Right ventricle myocardium inferior (tissue), 1 donor: ENCODE measurements around the gene LRRN4CL. TPM values are rescaled to one million over a fixed set of nuclear protein-coding genes. Genes with fewer than 3 reads are reported as not detected.
"Not testable (repeated sequence)": the region's sequence is repeated elsewhere in the genome, so short reads cannot be mapped to it uniquely, and the experiment has no call there.

Experiments
- ATAC-seq: fragments of 200-7000 bp; cut with Tn5 transposase; one replicate; pipeline ENCODE4 v1.9.1; 2020; ENCODE audit warnings: mild to moderate bottlenecking, moderate library complexity
- DNase-seq: peaks from one replicate; pipeline ENCODE4 v3.0.0; 2021; ENCODE audit errors: missing footprints
- intact Hi-C: fragments of 100-400 bp; cut with DNase I; formaldehyde crosslinking; loops from one replicate; pipeline ENCODE4 v1.11.0; 2022
- total RNA-seq: library from RNA; stranded (reverse); fragmentation: NEBNext Ultra II Directional; extraction: Animal tissue kit (Norgen Biotek cat#: 25700); gene quantifications from one replicate; pipeline ENCODE4 v1.2.1, GENCODE V29; 2021
- donor health status: DM: no; HTN: yes; CAD: no; lungs with severe emphysema.

LRRN4CL gene
- total RNA-seq, 1 donor from 2014 or later: 4.5 TPM

GRCh38 chr11:62687508-62688396, 1.6 kb downstream of the LRRN4CL start:
- ATAC-seq: peak; percentile 32
- intact Hi-C loops: no loop called here
- DNase-seq: no peak

DNA sequence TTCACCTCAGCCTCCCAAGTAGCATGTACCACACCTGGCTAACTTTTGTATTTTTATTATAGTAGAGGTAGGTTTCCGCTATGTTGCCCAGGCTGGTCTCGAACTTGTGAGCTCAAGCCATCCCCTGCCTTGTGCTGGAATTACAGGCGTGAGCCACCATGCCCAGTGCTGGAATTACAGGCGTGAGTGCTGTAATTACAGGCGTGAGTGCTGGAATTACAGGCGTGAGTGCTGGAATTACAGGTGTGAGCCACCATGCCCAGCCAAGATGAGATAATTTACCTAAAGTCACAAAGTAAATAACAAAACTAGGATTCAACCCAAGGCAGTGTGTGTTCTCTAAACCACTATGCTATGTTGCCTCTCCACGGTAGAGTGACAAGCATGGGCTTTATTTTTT, 6.8 kb downstream of the LRRN4CL start:
- DNase-seq: no peak
- ATAC-seq: no peak
- intact Hi-C loops: no loop called here

DNA sequence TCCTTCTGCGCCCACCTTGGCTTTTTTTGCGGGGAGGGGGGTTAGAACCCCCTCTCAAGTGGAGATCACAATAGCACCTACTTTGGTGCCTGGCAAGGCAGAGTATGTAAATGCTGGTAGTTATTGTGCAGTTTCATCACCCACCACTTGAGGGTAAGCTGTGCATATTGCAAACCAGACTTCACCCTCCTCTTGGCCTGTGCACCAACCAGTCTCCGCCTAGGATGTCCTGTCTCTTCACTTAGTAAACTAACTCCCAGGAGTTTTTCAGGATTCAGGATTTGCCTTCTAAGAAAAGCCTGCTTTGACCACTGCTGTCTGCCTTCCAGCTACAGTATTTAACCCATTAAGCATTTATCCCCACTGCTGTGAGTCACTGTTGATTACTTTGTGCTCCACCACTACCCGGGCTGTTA, 8.5 kb downstream of the LRRN4CL start:
- DNase-seq (no peak), ATAC-seq (peak; percentile 74)
- intact Hi-C loops: loop anchor here (1.0 kb wide), 1 partner anchor 13 kb away; no protein-coding TSS in a partner anchor

GRCh38 chr11:62678770-62679696, 10.3 kb downstream of the LRRN4CL start, which contains the start of gene UBXN1:
UBXN1 (minus strand) TSS chr11:62679073; CDS start chr11:62678923, 150 bp downstream.
- intact Hi-C loops: loop anchor here (5.0 kb wide), 1 partner anchor 277 kb away; no protein-coding TSS in a partner anchor
- DNase-seq (peak; percentile 95), ATAC-seq (peak; percentile 89)

DNA sequence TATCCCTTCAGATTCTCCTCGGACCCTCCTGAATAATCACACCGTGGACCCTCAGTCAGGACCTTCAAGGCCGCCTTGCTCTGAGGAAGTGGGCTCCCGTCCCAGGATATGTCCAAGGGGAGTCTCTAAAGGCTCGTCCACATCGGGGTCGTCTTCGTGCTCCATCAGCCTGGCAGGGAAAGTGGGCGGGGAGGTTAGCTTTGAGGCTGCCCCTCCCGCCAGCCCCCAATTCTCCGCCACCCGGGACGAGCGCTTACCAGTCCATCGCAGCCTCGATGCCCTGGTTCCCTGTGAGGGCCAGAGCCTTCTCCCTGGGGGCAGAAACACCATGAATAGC, 10.9 kb downstream of the LRRN4CL start:
- no peak for ATAC-seq
- intact Hi-C loops: loop anchor here (5.0 kb wide), 1 partner anchor 276 kb away; no protein-coding TSS in a partner anchor
- DNase-seq: no peak

DNA sequence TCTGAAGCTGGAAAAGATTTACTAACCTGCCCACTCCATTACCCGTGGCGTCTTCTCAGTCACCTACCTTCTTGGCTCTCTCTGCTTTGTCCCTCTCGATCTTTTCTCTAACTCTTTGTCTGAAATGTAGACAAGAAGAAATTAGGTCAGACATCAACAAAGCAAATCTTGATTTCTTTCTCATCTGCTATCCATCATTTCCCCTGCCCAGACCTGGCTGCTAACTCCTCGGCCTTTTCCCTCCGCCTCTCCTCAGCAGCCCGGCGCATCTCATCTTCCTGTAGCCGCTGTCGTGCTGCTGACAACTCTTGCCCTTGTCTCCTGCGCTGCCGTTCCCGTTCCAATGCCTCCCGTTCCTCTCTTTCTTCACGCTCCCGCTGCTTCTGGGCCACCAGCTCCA, 11.6 kb downstream of the LRRN4CL start:
- intact Hi-C loops: loop anchor here (5.0 kb wide), 1 partner anchor 275 kb away; no protein-coding TSS in a partner anchor
- ATAC-seq (no peak), DNase-seq (no peak)

DNA sequence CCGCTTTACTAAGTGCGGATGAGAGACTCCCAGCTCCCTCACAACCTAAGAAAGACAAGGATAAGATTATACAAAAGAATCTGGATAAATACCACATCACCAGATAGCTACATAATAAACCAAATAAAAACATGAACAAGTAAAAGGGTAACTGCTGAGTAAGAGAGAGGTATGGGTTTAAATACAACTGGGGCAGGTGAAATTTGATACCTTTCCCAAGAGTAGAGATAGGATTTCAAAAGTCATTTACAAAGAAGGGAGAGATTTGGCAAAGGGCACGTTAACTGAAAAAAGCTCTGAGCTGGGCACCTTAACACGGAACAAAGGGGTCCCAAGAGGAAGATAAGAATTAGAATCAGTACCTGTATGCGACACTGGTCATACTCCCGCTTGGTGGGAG, 12.2 kb downstream of the LRRN4CL start:
- intact Hi-C loops: loop anchor here (5.0 kb wide), 1 partner anchor 275 kb away; no protein-coding TSS in a partner anchor
- no peak for DNase-seq
- no peak for ATAC-seq

- intact Hi-C loops: loop anchor here (5.0 kb wide), 1 partner anchor 274 kb away; no protein-coding TSS in a partner anchor
- DNase-seq: no peak
- no peak for ATAC-seq
Measured at GRCh38 chr11:62676698-62677097, 12.6 kb downstream of the LRRN4CL start.

DNA sequence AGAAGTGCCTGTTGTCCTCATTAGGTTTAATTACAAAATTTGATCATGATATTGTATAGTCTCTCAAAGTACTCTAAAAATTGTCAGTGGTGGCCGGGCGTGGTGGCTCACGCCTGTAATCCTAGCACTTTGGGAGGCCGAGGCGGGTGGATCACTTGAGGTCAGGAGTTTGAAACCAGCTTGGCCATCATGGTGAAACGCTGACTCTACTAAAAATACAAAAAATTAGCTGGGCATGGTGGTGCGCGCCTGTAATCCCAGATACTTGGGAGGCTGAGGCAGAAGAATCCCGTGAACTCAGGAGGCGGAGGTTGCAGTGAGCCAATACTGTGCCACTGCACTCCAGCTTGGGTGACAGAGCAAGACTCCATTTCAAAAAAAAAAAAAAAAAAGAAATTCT, 13.9 kb downstream of the LRRN4CL start:
- intact Hi-C loops: loop anchor here (5.0 kb wide), 1 partner anchor 273 kb away; no protein-coding TSS in a partner anchor
- ATAC-seq, DNase-seq: not testable (repeated sequence)

GRCh38 chr11:62673196-62673525, 16.2 kb downstream of the LRRN4CL start:
- intact Hi-C loops: no loop called here
- no peak for ATAC-seq
- no peak for DNase-seq

- ATAC-seq: peak; percentile 87
Measured at GRCh38 chr11:62671608-62672389, 17.5 kb downstream of the LRRN4CL start, which contains the start of the genes LBHD1 and UQCC3. LBHD1 (minus strand) TSS chr11:62672267; CDS start chr11:62670031, 2,236 bp downstream. UQCC3 (plus strand) TSS chr11:62671673; CDS start chr11:62671746, 73 bp downstream.

DNA sequence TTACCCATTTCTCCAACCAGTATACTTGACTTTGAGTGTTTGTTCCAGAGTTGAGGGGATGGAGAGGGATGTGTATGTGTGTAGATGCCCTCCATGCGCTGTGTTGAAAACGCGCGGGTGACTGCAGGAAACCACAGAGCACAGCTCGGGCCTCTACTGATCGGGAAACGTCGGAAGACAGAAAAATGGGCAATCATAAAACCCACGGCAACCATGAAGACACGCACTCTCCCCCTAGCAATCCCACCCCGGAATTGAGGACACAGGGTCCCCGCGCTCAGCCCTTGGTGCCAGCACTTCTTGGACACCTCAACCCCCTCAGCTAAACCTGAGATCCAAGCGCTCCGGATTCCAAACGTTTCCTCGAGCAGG, 18.1 kb downstream of the LRRN4CL start:
- ATAC-seq (peak; percentile 39), DNase-seq (no peak)
- intact Hi-C loops: no loop called here

More at GRCh38 chr11:62671608-62672389, 17.5 kb downstream of the LRRN4CL start, which contains the start of the genes LBHD1 and UQCC3:
- peak; percentile 88 for DNase-seq
- intact Hi-C loops: no loop called here

GRCh38 chr11:62669420-62670161, 19.7 kb downstream of the LRRN4CL start:
- DNase-seq (no peak), ATAC-seq (no peak)
- intact Hi-C loops: loop anchor here (5.0 kb wide), 3 partner anchors 38 to 122 kb away; partner anchors contain the start of genes AHNAK, BSCL2, GNG3 and HNRNPUL2

DNA sequence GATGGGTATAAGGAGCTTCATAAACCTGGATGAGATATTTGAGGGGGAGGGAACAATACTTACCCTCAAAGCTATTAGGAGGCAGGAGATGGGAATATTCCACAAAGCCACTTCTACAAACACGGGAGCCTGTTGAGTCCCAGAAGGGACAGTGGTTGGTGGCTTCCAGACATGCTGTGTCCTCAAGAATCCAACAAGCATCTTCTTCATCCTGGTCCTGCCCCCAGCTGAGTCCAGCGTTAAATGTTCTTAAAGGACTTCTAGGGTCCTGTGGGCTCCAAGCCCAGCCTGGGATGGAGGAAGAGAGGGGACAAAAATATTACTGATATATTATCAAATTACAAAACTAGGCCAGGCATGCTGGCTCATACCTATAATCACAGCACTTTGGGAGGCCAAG, 21.9 kb downstream of the LRRN4CL start:
- ATAC-seq: no peak
- DNase-seq: no peak
- intact Hi-C loops: loop anchor here (5.0 kb wide), 3 partner anchors 40 to 120 kb away; partner anchors contain the start of genes AHNAK, BSCL2, GNG3 and HNRNPUL2

DNA sequence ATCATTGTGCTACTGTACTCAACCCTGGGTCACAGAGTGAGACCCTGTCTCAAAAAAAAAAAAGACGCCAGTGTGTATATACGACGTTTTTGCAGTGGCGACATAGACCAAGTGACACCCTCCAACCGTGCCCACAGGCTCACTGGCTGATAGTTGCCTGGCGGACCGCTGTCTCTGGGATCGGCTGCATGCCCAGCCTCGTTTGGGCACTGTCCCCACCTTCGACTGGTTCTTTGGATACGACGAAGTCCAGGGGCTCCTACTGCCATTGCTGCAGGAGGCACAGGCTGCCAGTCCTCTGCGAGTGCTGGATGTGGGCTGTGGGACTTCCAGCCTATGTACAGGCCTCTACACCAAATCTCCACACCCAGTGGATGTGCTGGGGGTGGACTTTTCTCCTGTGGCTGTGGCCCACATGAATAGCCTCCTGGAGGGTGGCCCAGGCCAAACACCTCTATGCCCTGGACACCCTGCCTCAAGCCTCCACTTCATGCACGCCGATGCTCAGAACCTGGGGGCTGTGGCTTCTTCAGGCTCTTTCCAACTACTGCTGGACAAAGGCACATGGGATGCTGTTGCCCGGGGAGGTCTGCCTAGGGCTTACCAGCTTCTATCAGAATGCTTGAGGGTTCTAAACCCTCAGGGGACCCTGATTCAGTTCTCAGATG, 22.9 kb downstream of the LRRN4CL start:
- no peak for DNase-seq
- ATAC-seq: no peak
- intact Hi-C loops: loop anchor here (5.0 kb wide), 3 partner anchors 41 to 119 kb away; partner anchors contain the start of genes AHNAK, BSCL2, GNG3 and HNRNPUL2

DNA sequence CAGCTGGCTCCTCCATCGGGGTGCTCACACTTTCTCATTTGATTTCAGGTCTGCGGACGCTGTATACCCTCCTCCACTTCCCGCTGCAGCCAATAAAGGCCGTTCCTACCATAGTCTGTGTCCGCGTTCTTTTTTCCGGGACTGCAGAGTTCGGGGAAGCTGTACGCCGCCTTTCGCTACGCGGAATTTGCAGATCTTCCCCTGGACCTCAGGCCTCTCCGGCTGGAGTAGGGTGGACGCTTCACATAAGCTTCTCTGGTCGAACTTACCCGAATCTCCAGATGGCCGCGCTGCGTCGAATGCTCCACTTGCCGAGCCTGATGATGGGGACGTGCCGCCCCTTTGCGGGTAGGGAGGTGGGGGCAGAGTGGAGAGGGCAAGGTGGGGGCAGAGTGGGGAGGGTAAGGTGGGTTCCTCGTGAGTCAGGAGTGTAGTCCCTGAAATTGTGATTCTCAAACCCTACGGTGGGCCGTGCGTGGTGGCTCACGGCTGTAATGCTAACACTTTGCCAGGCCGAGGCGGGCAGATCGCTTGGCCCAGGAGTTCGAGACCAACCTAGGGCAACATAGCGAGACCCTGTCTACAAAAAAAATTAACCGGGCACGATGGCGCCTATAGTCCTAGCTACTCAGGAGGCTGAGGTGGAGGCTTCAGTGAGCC, 23.6 kb downstream of the LRRN4CL start:
- ATAC-seq (peak; percentile 68), DNase-seq (peak; percentile 83)
- intact Hi-C loops: loop anchor here (1.0 to 5.0 kb wide), 4 partner anchors 12 to 118 kb away; partner anchors contain the start of genes AHNAK, BSCL2, GNG3 and HNRNPUL2
